ENCODE measurements around the gene LENG8. TPM values are rescaled to one million over a fixed set of nuclear protein-coding genes. Genes with fewer than 3 reads are reported as not detected.
"Not testable (repeated sequence)": the region's sequence is repeated elsewhere in the genome, so short reads cannot be mapped to it uniquely, and the experiment has no call there.

Gene LENG8
- total RNA-seq, 2 donors from 2014 or later: 221 to 283 TPM

DNA sequence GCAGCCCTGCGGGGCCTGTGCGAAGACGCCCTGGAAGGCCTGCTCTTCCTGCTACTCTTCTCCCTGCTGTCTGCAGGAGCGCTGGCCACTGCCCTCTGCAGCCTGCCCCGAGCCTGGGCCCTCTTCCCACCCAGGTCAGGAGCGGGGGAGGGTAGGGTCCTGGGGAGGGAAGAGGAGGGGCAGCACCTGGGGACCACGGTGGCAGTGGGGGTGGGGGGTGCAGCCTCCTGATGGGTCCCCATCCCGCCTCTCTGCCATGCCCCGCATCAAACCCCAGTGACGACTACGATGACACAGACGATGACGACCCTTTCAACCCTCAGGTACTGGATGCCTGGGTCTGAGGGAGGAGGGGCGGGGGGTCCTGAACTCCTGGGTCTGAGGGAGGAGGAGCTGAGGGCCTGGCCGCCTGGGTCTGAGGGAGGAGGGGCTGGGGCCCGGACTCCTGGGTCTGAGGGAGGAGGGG lies 13.4 kb upstream of the LENG8 start:
- DNase-seq (no peak), ATAC-seq (replicated peaks in 1 of 2) (no peak)
- H3K27me3 Mint-ChIP-seq (ENCODE audit: low read depth): peaks cover 7% of the 10 kb centered on the region
- peaks cover 0 to 2% of the 10 kb centered on the region in 2 donors for H3K36me3 Mint-ChIP-seq (ENCODE audit: insufficient read depth in 2 of 2)
- H3K9me3 Mint-ChIP-seq: no peaks in the 10 kb centered on the region
- H3K4me1 Mint-ChIP-seq (ENCODE audit: low read depth): peaks cover 18% of the 10 kb centered on the region
- H3K27ac Mint-ChIP-seq: no peak overlapping the region
- H3K4me3 Mint-ChIP-seq: no peak overlapping the region

DNA sequence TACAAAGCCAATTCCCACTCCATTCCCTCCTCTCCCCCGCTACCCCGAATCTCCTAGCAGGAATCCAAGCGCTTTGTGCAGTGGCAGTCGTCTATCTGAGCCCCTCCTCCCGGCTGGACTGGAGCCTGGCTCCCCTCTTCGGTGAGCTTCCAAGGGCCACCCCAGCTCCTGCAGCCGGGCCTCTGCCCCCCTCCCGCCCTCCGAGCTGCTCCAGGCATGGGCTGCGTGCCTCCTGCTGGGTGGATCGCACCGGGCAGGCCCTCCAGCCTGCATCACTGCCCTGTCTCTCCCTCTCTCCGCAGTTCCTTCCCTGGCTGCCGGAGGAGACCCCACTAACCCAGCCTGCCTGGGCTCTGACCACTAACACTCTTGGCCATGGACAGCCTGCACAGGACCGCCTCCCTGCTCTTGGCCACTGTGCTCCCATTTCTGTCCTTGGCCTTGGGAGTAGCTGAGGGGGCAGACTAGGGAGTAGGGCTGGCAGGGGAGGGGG lies 12.9 kb upstream of the LENG8 start:
- Mint-ChIP-seq H3K27ac (no peak overlapping the region), H3K27me3 (ENCODE audit: low read depth) (peaks cover 7% of the 10 kb centered on the region), H3K4me1 (ENCODE audit: low read depth) (peaks cover 19% of the 10 kb centered on the region), H3K4me3 (no peak overlapping the region), H3K9me3 (no peaks in the 10 kb centered on the region), H3K36me3 (ENCODE audit: insufficient read depth in 2 of 2) (peaks cover 0 to 2% of the 10 kb centered on the region in 2 donors)
- ATAC-seq (replicated peaks in 1 of 2): no peak
- no peak for DNase-seq

DNA sequence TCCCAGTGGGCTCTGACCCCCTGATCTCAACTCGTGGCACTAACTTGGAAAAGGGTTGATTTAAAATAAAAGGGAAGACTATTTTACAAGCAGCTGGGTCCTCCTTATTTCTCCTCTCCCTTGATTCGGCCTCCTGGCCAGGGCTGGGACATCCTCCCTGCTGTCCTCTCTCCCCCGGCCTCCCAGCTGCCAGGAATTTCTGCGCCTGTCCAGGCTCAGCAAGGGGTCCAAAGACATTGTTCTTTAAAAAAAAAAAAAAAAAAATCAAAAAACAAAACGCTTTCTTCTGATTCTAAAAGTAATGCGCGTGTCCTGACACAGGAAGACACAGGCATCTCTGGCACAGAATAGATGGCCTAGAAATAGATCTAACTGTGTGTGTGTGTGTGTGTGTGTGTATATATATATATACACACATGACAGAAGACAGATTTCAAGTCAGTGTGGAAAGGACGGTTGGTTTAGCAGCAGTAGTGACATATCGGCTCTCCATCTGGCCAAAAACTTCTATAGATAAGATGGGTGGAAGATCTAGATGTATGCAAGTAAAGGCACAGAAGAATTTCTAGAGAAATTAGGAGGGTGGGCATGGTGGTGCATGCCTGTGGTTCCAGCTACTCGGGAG lies 12.3 kb upstream of the LENG8 start:
- Mint-ChIP-seq H3K4me3 (no peak overlapping the region), H3K9me3 (no peaks in the 10 kb centered on the region), H3K36me3 (ENCODE audit: insufficient read depth in 2 of 2) (peaks cover 0 to 2% of the 10 kb centered on the region in 2 donors), H3K27me3 (ENCODE audit: low read depth) (no peaks in the 10 kb centered on the region), H3K4me1 (ENCODE audit: low read depth) (peaks cover 16% of the 10 kb centered on the region), H3K27ac (no peak overlapping the region)
- no peak for ATAC-seq (replicated peaks in 1 of 2)
- no peak for DNase-seq

DNA sequence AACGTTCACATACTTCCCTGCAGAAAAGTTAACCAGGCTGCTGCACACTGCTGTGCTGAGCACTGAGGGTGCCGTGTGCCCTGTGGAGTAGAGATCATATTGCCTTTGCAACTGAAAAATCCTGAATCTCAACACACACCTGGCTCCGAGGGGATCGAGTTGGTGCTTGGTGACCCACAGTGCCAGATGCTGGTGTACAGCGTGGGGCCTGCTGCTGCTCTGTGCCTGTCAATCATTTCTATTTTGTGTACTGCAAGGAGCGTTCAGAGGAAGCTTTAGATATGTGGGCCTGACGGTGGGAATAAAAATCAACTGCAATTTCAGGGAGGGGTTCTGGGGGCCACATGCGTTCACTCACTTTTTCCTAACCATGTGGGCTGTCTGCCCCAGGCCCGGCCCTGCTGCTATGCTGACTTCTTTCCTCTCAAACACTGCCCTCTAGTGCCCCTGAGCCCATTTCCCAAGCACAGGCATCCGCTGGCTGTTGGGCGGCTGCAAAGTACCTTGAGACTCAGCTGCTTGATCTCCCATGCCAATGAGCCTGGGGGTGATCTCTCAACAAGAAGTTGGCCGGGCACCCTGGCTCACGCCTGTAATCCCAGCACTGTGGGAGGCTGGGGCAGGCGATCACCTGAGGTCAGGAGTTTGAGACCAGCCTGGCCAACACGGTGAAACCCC lies 9.7 kb upstream of the LENG8 start:
- no peaks in the 10 kb centered on the region for H3K27me3 Mint-ChIP-seq (ENCODE audit: low read depth)
- peak in 1 of 2 donors; percentile 15 for ATAC-seq (replicated peaks in 1 of 2)
- H3K36me3 Mint-ChIP-seq (ENCODE audit: insufficient read depth in 2 of 2): peaks cover 3 to 11% of the 10 kb centered on the region in 2 donors
- H3K9me3 Mint-ChIP-seq: no peaks in the 10 kb centered on the region
- no peak overlapping the region for H3K4me3 Mint-ChIP-seq
- peaks cover 14% of the 10 kb centered on the region for H3K4me1 Mint-ChIP-seq (ENCODE audit: low read depth)
- no peak for DNase-seq
- no peak overlapping the region for H3K27ac Mint-ChIP-seq

DNA sequence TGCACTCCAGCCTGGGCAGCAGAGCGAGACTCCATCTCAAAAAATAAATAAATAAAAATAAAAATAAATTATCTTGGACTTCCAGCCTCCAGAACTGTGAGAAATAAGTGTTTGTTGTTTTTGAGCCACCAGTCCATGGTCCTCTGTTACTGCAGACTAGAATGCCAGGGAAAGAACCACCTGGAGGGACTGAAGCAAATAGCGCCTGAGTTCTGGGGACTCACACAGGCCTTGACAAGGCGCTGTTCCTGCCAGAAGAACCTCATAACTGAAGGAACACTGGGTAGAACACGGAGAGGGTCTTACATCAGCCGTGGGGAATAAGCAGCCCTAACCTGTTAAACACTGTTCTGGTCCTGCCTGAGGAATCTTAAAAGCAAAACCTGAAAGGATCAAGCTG lies 8.4 kb upstream of the LENG8 start:
- Mint-ChIP-seq H3K36me3 (ENCODE audit: insufficient read depth in 2 of 2) (peaks cover 5 to 15% of the 10 kb centered on the region in 2 donors), H3K4me1 (ENCODE audit: low read depth) (peaks cover 6% of the 10 kb centered on the region), H3K9me3 (no peaks in the 10 kb centered on the region), H3K4me3 (no peak overlapping the region), H3K27me3 (ENCODE audit: low read depth) (no peaks in the 10 kb centered on the region), H3K27ac (no peak overlapping the region)
- no peak for ATAC-seq (replicated peaks in 1 of 2)
- DNase-seq: no peak

DNA sequence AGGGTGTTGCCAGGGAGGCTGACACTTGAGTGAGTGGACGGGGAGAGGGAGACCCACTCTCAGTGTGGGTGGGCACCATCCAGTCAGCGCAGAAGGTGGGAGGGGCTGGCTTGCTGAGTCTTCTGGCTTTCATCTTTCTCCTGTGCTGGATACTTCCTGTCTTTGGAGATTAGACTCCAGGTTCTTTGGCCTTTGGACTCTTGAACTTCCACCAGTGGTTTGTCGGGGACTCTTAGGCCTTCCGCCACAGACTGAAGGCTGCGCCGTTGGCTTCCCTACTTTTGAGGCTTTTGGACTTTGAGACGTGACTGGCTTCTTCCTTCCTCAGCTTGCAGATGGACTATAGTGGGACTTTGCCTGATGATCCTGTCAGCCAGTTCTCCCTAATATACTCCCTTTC lies 4.3 kb upstream of the LENG8 start:
- no peak for ATAC-seq (replicated peaks in 1 of 2)
- H3K36me3 Mint-ChIP-seq (ENCODE audit: insufficient read depth in 2 of 2): peaks cover 14 to 15% of the 10 kb centered on the region in 2 donors
- no peak overlapping the region for H3K4me3 Mint-ChIP-seq
- H3K27me3 Mint-ChIP-seq (ENCODE audit: low read depth): no peaks in the 10 kb centered on the region
- H3K9me3 Mint-ChIP-seq: no peaks in the 10 kb centered on the region
- DNase-seq: no peak
- H3K27ac Mint-ChIP-seq: no peak overlapping the region
- peaks cover 22% of the 10 kb centered on the region for H3K4me1 Mint-ChIP-seq (ENCODE audit: low read depth)

DNA sequence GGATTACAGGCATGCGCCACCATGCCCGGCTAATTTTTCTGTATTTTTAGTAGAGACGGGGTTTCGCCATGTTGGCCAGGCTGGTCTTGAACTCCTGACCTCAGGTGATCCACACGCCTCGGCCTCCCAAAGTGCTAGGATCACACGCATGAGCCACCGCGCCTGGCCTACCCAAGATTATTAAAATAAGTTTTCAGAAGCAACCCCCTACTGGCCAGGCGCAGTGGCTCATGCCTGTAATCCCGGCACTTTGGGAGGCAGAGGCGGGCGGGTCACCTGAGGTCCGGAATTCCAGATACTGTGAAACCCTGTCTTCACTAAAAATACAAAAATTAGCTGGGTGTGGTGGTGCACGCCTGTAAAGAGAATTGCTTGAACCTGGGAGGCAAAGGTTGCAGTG lies 2.6 kb upstream of the LENG8 start:
- H3K9me3 Mint-ChIP-seq; H3K27me3 Mint-ChIP-seq (ENCODE audit: low read depth); DNase-seq; H3K4me3 Mint-ChIP-seq; H3K27ac Mint-ChIP-seq; ATAC-seq (replicated peaks in 1 of 2): not testable (repeated sequence)
- Mint-ChIP-seq H3K36me3 (ENCODE audit: insufficient read depth in 2 of 2) (peaks cover 23 to 25% of the 10 kb centered on the region in 2 donors), H3K4me1 (ENCODE audit: low read depth) (peaks cover 31% of the 10 kb centered on the region)

DNA sequence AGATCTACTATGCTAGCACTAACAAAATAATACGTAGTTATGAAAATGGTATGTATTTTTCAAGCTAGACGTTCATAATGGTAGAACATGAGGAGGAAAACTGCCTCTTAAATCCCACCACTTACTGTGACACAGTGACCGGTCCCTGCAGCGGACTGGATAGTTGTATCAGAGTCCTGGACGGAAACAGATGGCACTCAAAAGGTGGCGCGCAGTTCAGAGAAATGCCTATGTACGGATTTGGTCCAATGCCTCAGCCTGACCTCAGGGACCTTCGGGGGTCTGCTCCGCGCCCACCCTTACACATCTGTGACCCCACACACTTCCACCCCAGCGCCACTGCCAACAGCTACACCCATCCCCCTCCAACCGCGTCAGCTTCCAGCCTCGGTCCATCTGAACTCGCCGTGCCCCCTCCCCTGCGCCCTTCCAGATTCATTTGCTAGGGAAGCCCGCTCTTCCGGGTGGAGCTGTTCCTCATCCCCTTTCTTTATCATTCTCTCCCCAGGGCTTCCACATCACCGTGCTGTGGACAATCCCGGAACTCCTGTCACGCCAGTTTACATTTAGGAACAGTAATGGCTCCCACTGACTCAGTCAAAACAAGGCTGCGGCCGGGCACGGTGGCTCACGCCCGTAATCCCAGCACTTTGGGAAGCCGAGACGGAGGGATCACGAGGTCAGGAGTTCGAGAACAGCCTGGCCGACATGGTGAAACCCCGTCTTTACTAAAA lies 792 bp upstream of the LENG8 start:
- DNase-seq: peak in 1 of 2 donors; percentile 51
- H3K4me1 Mint-ChIP-seq (ENCODE audit: low read depth): peaks cover 31% of the 10 kb centered on the region
- H3K9me3 Mint-ChIP-seq: no peaks in the 10 kb centered on the region
- peak overlapping the region; percentile 97 for H3K27ac Mint-ChIP-seq
- ATAC-seq (replicated peaks in 1 of 2): peak; percentile 14 to 39
- peaks cover 24% of the 10 kb centered on the region in 2 donors for H3K36me3 Mint-ChIP-seq (ENCODE audit: insufficient read depth in 2 of 2)
- no peaks in the 10 kb centered on the region for H3K27me3 Mint-ChIP-seq (ENCODE audit: low read depth)
- peak overlapping the region; percentile 91 to 99 for H3K4me3 Mint-ChIP-seq

DNA sequence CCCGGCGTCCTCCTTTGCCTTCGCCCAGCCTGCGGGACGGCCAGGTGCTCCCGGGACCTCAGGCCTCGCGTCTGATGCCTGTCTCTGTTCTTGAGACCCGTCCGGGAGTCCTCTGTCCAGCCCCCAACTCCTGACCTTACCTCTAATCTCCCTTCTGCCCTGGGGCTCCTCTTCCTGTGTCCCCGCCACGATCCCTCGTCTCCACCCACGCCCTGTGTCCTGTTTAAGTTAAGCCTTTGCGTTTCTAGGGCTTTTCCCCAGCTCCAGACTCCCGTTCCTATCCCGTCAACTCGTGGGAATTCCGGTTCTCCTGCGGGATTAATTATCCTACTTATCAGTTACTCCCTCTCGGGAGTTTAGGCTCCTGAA lies 686 bp downstream of the LENG8 start:
- H3K4me1 Mint-ChIP-seq (ENCODE audit: low read depth): peaks cover 31% of the 10 kb centered on the region
- peak overlapping the region; percentile 91 to 99 for H3K4me3 Mint-ChIP-seq
- H3K27ac Mint-ChIP-seq: peak overlapping the region; percentile 99
- no peaks in the 10 kb centered on the region for H3K9me3 Mint-ChIP-seq
- peaks cover 22 to 24% of the 10 kb centered on the region in 2 donors for H3K36me3 Mint-ChIP-seq (ENCODE audit: insufficient read depth in 2 of 2)
- DNase-seq: no peak
- no peaks in the 10 kb centered on the region for H3K27me3 Mint-ChIP-seq (ENCODE audit: low read depth)
- ATAC-seq (replicated peaks in 1 of 2): peak in 1 of 2 donors; percentile 1

DNA sequence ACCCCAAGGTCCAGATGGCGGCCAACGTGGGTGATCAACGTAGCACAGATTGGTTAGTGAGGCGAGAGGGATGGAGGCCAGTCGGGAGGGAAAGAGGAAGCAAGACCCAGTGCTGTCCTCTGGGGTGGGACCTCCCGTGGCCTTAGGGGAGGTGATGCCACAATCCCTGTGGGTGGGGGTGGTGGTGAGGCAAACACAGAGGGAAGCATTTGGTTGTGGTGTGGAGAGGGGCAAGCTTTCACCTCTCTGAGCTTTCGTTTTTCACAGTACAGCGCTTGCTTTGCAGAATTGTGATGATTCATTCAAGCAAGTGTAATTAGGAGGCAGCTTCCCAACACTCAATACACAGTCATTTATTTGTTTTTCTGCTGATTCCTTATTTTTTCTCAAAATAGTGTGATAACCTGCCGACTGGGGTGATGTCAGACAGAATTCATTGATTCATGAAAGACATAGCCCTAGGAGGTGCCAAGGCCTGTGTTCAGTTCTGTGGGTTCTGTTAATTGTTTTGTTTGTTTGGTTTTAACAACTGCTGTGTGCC lies 2.4 kb downstream of the LENG8 start:
- Mint-ChIP-seq H3K27me3 (ENCODE audit: low read depth) (no peaks in the 10 kb centered on the region), H3K36me3 (ENCODE audit: insufficient read depth in 2 of 2) (peaks cover 22 to 25% of the 10 kb centered on the region in 2 donors), H3K4me1 (ENCODE audit: low read depth) (peaks cover 31% of the 10 kb centered on the region), H3K27ac (peak overlapping the region; percentile 99), H3K4me3 (peak overlapping the region; percentile 91 to 99), H3K9me3 (no peaks in the 10 kb centered on the region)
- DNase-seq (no peak), ATAC-seq (replicated peaks in 1 of 2) (no peak)

DNA sequence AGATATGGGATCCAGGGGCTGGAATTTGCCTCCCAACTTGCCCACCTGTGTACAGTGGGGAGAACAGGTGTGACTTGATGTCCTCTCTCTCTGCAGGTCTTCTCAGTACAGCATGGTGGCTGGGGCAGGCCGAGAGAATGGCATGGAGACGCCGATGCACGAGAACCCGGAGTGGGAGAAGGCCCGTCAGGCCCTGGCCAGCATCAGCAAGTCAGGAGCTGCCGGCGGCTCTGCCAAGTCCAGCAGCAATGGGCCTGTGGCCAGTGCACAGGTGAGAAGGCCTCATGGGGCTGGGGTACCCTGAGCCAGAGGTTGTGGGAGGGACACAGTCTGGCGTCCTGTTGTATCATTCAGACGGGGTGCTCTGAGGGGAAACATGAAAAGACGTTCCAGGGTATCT lies 3.0 kb downstream of the LENG8 start:
- Mint-ChIP-seq H3K36me3 (ENCODE audit: insufficient read depth in 2 of 2) (peaks cover 22 to 25% of the 10 kb centered on the region in 2 donors), H3K27ac (peak overlapping the region; percentile 74), H3K9me3 (no peaks in the 10 kb centered on the region), H3K4me3 (peak overlapping the region in 1 of 2 donors; percentile 91), H3K27me3 (ENCODE audit: low read depth) (no peaks in the 10 kb centered on the region), H3K4me1 (ENCODE audit: low read depth) (peaks cover 29% of the 10 kb centered on the region)
- DNase-seq (no peak), ATAC-seq (replicated peaks in 1 of 2) (no peak)

DNA sequence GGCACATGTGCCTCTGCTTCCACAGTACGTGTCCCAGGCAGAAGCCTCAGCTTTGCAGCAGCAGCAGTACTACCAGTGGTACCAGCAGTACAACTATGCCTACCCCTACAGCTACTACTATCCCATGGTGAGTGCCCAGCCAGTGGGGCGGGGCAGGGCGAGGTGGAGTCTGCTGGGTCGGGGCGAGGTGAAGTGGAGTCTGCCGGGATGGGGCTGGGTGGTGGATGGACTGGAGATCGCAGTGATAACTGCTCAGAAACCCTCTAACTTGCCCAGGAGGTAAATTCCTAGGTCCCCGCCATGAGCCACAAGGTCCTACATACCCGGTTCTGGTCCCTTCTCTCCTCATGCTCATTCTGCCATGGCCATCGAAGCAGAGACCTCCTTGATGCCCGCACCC lies 3.6 kb downstream of the LENG8 start:
- Mint-ChIP-seq H3K27ac (no peak overlapping the region), H3K4me1 (ENCODE audit: low read depth) (peaks cover 25% of the 10 kb centered on the region)

More for the DNA sequence above, 3.6 kb downstream of the LENG8 start:
- H3K4me3 Mint-ChIP-seq: no peak overlapping the region
- H3K9me3 Mint-ChIP-seq: no peaks in the 10 kb centered on the region
- DNase-seq (no peak), ATAC-seq (replicated peaks in 1 of 2) (no peak)
- H3K36me3 Mint-ChIP-seq (ENCODE audit: insufficient read depth in 2 of 2): peaks cover 22 to 25% of the 10 kb centered on the region in 2 donors
- no peaks in the 10 kb centered on the region for H3K27me3 Mint-ChIP-seq (ENCODE audit: low read depth)

Data from activated T-cell treated with anti-CD3 and anti-CD28 coated beads, Interleukin-2, amount 50 U/mL, for 72 hours (primary cell).